DOHH2 (cell line): ENCODE results near the gene CACNG8.

Experiments
- CTCF ChIP-seq: fragments of 200-600 bp; sonication (generic); IDR thresholded peaks from one replicate; pipeline ENCODE4 v1.5.1; 2014; ENCODE audit warnings: antibody characterized with exemption, mild to moderate bottlenecking, low read depth, low read length; ENCODE audit not compliant: poor library complexity, severe bottlenecking
- EZH2phosphoT487 ChIP-seq: fragments of 200-600 bp; sonication (generic); IDR thresholded peaks from 2 replicates; pipeline ENCODE4 v1.6.1; 2017; ENCODE audit warnings: borderline replicate concordance, mild to moderate bottlenecking, antibody characterized with exemption, low read length, moderate library complexity, mixed read lengths

- TF ChIP-seq CTCF = no peak
- no peak for TF ChIP-seq EZH2phosphoT487
These were observed 14.8 kb downstream of the CACNG8 start for GRCh38 chr19:53977429-53977990.
